H1 (cell line): ENCODE data around the gene RIPOR1. TPM values are rescaled to one million over a fixed set of nuclear protein-coding genes. Genes with fewer than 3 reads are reported as not detected.

Experiments used
- BCL11A ChIP-seq, 2 experiments: IDR thresholded peaks; one replicate each; pipeline ENCODE4 v1.6.1; 2011; ENCODE audit warnings: low read depth in 2 of 2, low read length in 2 of 2, mild to moderate bottlenecking in 2 of 2
- HDAC2 ChIP-seq, 2 experiments: fragments of 300-600 bp in 1 of 2; sonication (generic) in 1 of 2; IDR thresholded peaks; 2 replicates each; pipeline ENCODE4 v1.6.1; 2011 to 2012; ENCODE audit warnings: low read depth in 2 of 2, low read length in 2 of 2, mild to moderate bottlenecking in 2 of 2, moderate library complexity in 2 of 2, borderline replicate concordance in 1 of 2, inconsistent platforms in 1 of 2
- KDM1A ChIP-seq: fragments of 200-600, 300-600 bp; sonication (generic); IDR thresholded peaks from 2 replicates; pipeline ENCODE4 v1.7.1; 2016; ENCODE audit warnings: mild to moderate bottlenecking, low read length, borderline replicate concordance
- RAD21 ChIP-seq, 2 experiments: IDR thresholded peaks in 1 of 2; conservative IDR thresholded peaks in 1 of 2; 2 replicates each; pipeline ENCODE4 v1.6.1; 2011; ENCODE audit warnings: low read depth in 2 of 2, low read length in 2 of 2, improper control_type of control experiment in 1 of 2, inconsistent platforms in 1 of 2, mild to moderate bottlenecking in 1 of 2, moderate library complexity in 1 of 2
- TEAD4 ChIP-seq: IDR thresholded peaks from 2 replicates; pipeline ENCODE4 v1.6.1; 2012; ENCODE audit warnings: low read depth, low read length, inconsistent platforms, mixed read lengths
- polyA plus RNA-seq, 7 experiments: library from polyadenylated mRNA; depleted of rRNA in 3 of 7; stranded (reverse) in 5 of 7; unstranded in 2 of 7; fragments of >200 nt in 5 of 7; fragments of 200-250 nt in 2 of 7; gene quantifications; 1 replicate in 5 of 7; 2 replicates in 1 of 7; 4 replicates in 1 of 7; pipeline versions ENCODE4 v1.2.1 to v1.2.3, GENCODE V29; 2011 to 2013; ENCODE audit warnings: missing spikeins in 2 of 7, mixed read lengths in 2 of 7
- total RNA-seq: library from RNA; stranded (reverse); fragmentation: NEBNext Ultra II Directional; extraction: Animal tissue kit (Norgen Biotek cat#: 25700); gene quantifications from 2 replicates; pipeline ENCODE4 v1.2.1, GENCODE V29; 2021
- TF ChIP-seq, protein P1 (sequence below): fragments of 300-600 bp; sonication (generic); IDR thresholded peaks from 2 replicates; pipeline ENCODE4 v1.7.1; 2012; ENCODE audit warnings: low read length, moderate library complexity, mild to moderate bottlenecking, inconsistent platforms; ENCODE audit not compliant: insufficient replicate concordance

RIPOR1 gene
- total and polyA plus RNA-seq, 2 of the 8 experiments (the other 6 are each of a cell fraction or from before 2014, with no cell fraction given): 2.7 to 10.1 TPM

DNA sequence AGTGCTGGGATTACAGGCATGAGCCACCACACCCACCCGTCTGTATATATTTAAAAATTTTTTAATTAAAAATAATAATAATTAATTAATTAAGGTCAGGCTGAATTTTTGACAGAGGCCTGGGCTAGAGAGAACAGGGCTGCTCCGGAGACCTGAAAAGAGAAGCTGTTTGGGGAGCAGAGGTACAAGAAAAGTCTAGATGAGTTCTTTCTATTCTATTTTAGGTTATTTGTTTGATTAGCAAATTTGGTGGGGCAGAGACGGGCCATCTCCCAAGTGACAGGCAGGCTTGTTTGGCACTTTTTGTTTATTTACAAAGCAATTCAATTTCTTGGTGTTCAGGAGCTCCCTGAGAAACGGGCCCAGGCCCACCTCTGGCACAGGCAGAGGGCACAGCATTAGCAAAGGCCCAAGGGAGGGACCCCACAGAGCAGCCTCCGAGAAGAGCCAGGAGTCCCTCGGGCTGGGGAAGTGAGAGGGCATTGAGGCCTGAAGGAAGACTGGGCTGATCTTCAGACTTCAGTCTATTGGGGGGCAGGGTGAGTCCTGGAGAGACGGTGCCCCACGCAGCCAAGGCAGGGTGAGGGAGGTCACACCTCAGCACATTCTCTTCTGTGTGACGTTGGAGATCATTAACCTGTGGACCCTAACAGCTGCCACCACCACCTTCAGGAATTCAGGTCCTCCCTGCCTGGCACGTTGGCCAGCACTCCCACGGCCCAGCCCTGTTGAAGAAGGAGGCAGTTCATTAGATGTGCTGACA lies 10.8 kb upstream of the RIPOR1 start (continued):
- TF ChIP-seq HDAC2 (IDR thresholded peaks at IDR 0.05; ENCODE audit: borderline replicate concordance in 1 of 2, low read depth in 2 of 2, low read length in 2 of 2) (no peak), TEAD4 (no peak), RAD21 (IDR thresholded peaks at IDR 0.05 in 1 of 2, conservative IDR thresholded peaks at IDR 0.05 in 1 of 2; ENCODE audit: low read depth in 2 of 2, low read length in 2 of 2) (no peak), BCL11A (IDR thresholded peaks at IDR 0.05; ENCODE audit: low read depth in 2 of 2, low read length in 2 of 2) (no peak), KDM1A (no peak)
- TF ChIP-seq, protein P1, sequence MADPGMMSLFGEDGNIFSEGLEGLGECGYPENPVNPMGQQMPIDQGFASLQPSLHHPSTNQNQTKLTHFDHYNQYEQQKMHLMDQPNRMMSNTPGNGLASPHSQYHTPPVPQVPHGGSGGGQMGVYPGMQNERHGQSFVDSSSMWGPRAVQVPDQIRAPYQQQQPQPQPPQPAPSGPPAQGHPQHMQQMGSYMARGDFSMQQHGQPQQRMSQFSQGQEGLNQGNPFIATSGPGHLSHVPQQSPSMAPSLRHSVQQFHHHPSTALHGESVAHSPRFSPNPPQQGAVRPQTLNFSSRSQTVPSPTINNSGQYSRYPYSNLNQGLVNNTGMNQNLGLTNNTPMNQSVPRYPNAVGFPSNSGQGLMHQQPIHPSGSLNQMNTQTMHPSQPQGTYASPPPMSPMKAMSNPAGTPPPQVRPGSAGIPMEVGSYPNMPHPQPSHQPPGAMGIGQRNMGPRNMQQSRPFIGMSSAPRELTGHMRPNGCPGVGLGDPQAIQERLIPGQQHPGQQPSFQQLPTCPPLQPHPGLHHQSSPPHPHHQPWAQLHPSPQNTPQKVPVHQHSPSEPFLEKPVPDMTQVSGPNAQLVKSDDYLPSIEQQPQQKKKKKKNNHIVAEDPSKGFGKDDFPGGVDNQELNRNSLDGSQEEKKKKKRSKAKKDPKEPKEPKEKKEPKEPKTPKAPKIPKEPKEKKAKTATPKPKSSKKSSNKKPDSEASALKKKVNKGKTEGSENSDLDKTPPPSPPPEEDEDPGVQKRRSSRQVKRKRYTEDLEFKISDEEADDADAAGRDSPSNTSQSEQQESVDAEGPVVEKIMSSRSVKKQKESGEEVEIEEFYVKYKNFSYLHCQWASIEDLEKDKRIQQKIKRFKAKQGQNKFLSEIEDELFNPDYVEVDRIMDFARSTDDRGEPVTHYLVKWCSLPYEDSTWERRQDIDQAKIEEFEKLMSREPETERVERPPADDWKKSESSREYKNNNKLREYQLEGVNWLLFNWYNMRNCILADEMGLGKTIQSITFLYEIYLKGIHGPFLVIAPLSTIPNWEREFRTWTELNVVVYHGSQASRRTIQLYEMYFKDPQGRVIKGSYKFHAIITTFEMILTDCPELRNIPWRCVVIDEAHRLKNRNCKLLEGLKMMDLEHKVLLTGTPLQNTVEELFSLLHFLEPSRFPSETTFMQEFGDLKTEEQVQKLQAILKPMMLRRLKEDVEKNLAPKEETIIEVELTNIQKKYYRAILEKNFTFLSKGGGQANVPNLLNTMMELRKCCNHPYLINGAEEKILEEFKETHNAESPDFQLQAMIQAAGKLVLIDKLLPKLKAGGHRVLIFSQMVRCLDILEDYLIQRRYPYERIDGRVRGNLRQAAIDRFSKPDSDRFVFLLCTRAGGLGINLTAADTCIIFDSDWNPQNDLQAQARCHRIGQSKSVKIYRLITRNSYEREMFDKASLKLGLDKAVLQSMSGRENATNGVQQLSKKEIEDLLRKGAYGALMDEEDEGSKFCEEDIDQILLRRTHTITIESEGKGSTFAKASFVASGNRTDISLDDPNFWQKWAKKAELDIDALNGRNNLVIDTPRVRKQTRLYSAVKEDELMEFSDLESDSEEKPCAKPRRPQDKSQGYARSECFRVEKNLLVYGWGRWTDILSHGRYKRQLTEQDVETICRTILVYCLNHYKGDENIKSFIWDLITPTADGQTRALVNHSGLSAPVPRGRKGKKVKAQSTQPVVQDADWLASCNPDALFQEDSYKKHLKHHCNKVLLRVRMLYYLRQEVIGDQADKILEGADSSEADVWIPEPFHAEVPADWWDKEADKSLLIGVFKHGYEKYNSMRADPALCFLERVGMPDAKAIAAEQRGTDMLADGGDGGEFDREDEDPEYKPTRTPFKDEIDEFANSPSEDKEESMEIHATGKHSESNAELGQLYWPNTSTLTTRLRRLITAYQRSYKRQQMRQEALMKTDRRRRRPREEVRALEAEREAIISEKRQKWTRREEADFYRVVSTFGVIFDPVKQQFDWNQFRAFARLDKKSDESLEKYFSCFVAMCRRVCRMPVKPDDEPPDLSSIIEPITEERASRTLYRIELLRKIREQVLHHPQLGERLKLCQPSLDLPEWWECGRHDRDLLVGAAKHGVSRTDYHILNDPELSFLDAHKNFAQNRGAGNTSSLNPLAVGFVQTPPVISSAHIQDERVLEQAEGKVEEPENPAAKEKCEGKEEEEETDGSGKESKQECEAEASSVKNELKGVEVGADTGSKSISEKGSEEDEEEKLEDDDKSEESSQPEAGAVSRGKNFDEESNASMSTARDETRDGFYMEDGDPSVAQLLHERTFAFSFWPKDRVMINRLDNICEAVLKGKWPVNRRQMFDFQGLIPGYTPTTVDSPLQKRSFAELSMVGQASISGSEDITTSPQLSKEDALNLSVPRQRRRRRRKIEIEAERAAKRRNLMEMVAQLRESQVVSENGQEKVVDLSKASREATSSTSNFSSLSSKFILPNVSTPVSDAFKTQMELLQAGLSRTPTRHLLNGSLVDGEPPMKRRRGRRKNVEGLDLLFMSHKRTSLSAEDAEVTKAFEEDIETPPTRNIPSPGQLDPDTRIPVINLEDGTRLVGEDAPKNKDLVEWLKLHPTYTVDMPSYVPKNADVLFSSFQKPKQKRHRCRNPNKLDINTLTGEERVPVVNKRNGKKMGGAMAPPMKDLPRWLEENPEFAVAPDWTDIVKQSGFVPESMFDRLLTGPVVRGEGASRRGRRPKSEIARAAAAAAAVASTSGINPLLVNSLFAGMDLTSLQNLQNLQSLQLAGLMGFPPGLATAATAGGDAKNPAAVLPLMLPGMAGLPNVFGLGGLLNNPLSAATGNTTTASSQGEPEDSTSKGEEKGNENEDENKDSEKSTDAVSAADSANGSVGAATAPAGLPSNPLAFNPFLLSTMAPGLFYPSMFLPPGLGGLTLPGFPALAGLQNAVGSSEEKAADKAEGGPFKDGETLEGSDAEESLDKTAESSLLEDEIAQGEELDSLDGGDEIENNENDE: no peak
